Panc1 (cell line): ENCODE results near the gene GLI1. TPM values are rescaled to one million over a fixed set of nuclear protein-coding genes. Genes with fewer than 3 reads are reported as not detected.

ENCODE experiments used
- ATAC-seq: fragments of 200-7000 bp; cut with Tn5 transposase; 2 replicates; pipeline ENCODE4 v1.9.1; 2020; ENCODE audit warnings: mild to moderate bottlenecking, moderate library complexity
- BruUV-seq: library from RNA; stranded (reverse); fragments of 400-500 nt; replicated peaks from 2 replicates; lab custom pipeline; 2021; lab: Mats Ljungman, UMichigan
- CTCF ChIA-PET: fragments of 300-600 bp; sonication (Branson Sonifier 250); formaldehyde crosslinking; loops from one replicate; lab custom pipeline; 2022; ENCODE audit warnings: antibody characterized with exemption; lab: Charles Lee
- POLR2A ChIA-PET: fragments of 300-600 bp; sonication (Branson Sonifier 250); formaldehyde crosslinking; loops from one replicate; lab custom pipeline; 2022; ENCODE audit warnings: antibody characterized with exemption; lab: Charles Lee
- DNase-seq: peaks from one replicate; pipeline ENCODE4 v3.0.0-alpha.2; 2010; ENCODE audit warnings: low read depth, low spot score
- H3K27ac ChIP-seq: 2 replicates; pipeline ENCODE4 v1.5.1; 2011; ENCODE audit warnings: mild to moderate bottlenecking, low read length, inconsistent platforms
- H3K27me3 ChIP-seq: fragments of 200-500 bp; sonication (Bioruptor generic); 2 replicates; pipeline ENCODE4 v1.6.0; 2014; ENCODE audit warnings: low read length, inconsistent platforms; ENCODE audit not compliant: control insufficient read depth, insufficient read depth
- H3K36me3 ChIP-seq: fragments of 200-500 bp; sonication (Bioruptor generic); 2 replicates; pipeline ENCODE4 v1.5.1; 2014; ENCODE audit warnings: inconsistent platforms, mild to moderate bottlenecking, low read length, moderate library complexity; ENCODE audit not compliant: control insufficient read depth, insufficient read depth
- H3K4me1 ChIP-seq: 2 replicates; pipeline ENCODE4 v1.5.1; 2011; ENCODE audit warnings: inconsistent platforms, mild to moderate bottlenecking, low read length, moderate library complexity; ENCODE audit not compliant: control insufficient read depth, insufficient read depth
- H3K4me3 ChIP-seq, 2 experiments: 2 replicates each; pipeline ENCODE4 v1.5.1; 2011 to 2012; ENCODE audit warnings: low read depth in 2 of 2, low read length in 2 of 2, mild to moderate bottlenecking in 2 of 2, inconsistent platforms in 1 of 2, moderate library complexity in 1 of 2
- H3K9me3 ChIP-seq: fragments of 200-500 bp; sonication (Bioruptor generic); 2 replicates; pipeline ENCODE4 v1.5.1; 2014; ENCODE audit warnings: low read depth, mild to moderate bottlenecking, inconsistent platforms, low read length, moderate library complexity; ENCODE audit not compliant: control insufficient read depth, insufficient read depth
- CTCF ChIP-seq: fragments of 450-650 bp; IDR thresholded peaks from 2 replicates; pipeline ENCODE4 v1.5.1; 2017; ENCODE audit warnings: mild to moderate bottlenecking
- POLR2AphosphoS5 ChIP-seq: IDR thresholded peaks from 2 replicates; pipeline ENCODE4 v1.6.1; 2012; ENCODE audit warnings: mild to moderate bottlenecking, low read depth, low read length, moderate library complexity
- REST ChIP-seq, 2 experiments: IDR thresholded peaks; 2 replicates each; pipeline ENCODE4 v1.6.1; 2011 to 2012; ENCODE audit warnings: low read depth in 2 of 2, control low read depth in 1 of 2, low read length in 1 of 2, mild to moderate bottlenecking in 1 of 2, moderate library complexity in 1 of 2; ENCODE audit not compliant: insufficient read depth in 1 of 2
- SIN3A ChIP-seq: IDR thresholded peaks from 2 replicates; pipeline ENCODE4 v1.6.1; 2012; ENCODE audit warnings: low read depth, mild to moderate bottlenecking, low read length, moderate library complexity, borderline replicate concordance; ENCODE audit not compliant: insufficient read depth
- TCF7L2 ChIP-seq: IDR thresholded peaks from 2 replicates; pipeline ENCODE4 v1.6.1; 2011; ENCODE audit warnings: mild to moderate bottlenecking, low read depth, low read length, inconsistent platforms
- in situ Hi-C: cut with HindIII; loops from 2 replicates; pipeline ENCODE4 v1.10.0; 2016; ENCODE audit warnings: low sequenced_read_pairs, low pct_unique_long_range_greater_than_20kb
- intact Hi-C: fragments of 100-400 bp; cut with micrococcal nuclease; formaldehyde crosslinking; loops from one replicate; pipeline ENCODE4 v1.10.0; 2022; ENCODE audit not compliant: unreplicated experiment
- total RNA-seq: library from RNA; stranded (reverse); gene quantifications from one replicate; pipeline ENCODE4 v1.2.1, GENCODE V29; 2021; ENCODE audit not compliant: unreplicated experiment

The GLI1 gene
- total RNA-seq, 1 experiment from 2014 or later = 6.5 TPM

GRCh38 chr12:57418255-57418654 is 41.3 kb upstream of the GLI1 start:
- no peak for TF ChIP-seq CTCF
- H3K27ac ChIP-seq = no peak overlapping the region

GRCh38 chr12:57419495-57419894 is 40.1 kb upstream of the GLI1 start:
- ChIA-PET POLR2A (no interaction called here), CTCF (no interaction called here)
- Histone ChIP-seq H3K36me3 (no peaks in the 10 kb centered on the region; the same call in 1 of the 2 replicates), H3K27me3 (no peaks in the 10 kb centered on the region), H3K9me3 (no peaks in the 10 kb centered on the region), H3K4me3 (no peak overlapping the region), H3K27ac (no peak overlapping the region), H3K4me1 (no peaks in the 10 kb centered on the region)
- intact Hi-C loops (no loop called here), in situ Hi-C loops (no loop called here)
- BruUV-seq = no TSS peak
- no peak for DNase-seq
- no peak for TF ChIP-seq TCF7L2
- TF ChIP-seq POLR2AphosphoS5 = no peak
- no peak for TF ChIP-seq CTCF
- TF ChIP-seq SIN3A = no peak
- no peak for TF ChIP-seq REST (IDR thresholded peaks at IDR 0.05; ENCODE audit: insufficient read depth in 1 of 2, low read depth in 2 of 2, low read length in 1 of 2)
- no peak for ATAC-seq

More at GRCh38 chr12:57418255-57418654, 41.3 kb upstream of the GLI1 start:
- CTCF ChIA-PET = interaction anchor here (0.5 kb wide), 1 partner anchor 175 kb away, joined by 7 read pairs; no protein-coding TSS in a partner anchor
- H3K4me1 ChIP-seq = no peaks in the 10 kb centered on the region
- H3K4me3 ChIP-seq = no peak overlapping the region
- no peaks in the 10 kb centered on the region for H3K9me3 ChIP-seq
- no peaks in the 10 kb centered on the region for H3K27me3 ChIP-seq
- no peaks in the 10 kb centered on the region; the same call in 1 of the 2 replicates for H3K36me3 ChIP-seq
- BruUV-seq = no TSS peak
- POLR2A ChIA-PET = interaction anchor here (0.6 kb wide), 1 partner anchor 12 kb away, joined by 5 read pairs; no protein-coding TSS in a partner anchor
- in situ Hi-C loops (no loop called here), intact Hi-C loops (no loop called here)
- ATAC-seq (no peak), DNase-seq (no peak)
